Measurements from ENCODE around the gene FKBP4. TPM values are rescaled to one million over a fixed set of nuclear protein-coding genes. Genes with fewer than 3 reads are reported as not detected.

The FKBP4 gene
- total and polyA plus RNA-seq, 2 of the 13 experiments (the other 11 are each of a cell fraction or from before 2014, with no cell fraction given): 25.7 to 66.1 TPM

DNA sequence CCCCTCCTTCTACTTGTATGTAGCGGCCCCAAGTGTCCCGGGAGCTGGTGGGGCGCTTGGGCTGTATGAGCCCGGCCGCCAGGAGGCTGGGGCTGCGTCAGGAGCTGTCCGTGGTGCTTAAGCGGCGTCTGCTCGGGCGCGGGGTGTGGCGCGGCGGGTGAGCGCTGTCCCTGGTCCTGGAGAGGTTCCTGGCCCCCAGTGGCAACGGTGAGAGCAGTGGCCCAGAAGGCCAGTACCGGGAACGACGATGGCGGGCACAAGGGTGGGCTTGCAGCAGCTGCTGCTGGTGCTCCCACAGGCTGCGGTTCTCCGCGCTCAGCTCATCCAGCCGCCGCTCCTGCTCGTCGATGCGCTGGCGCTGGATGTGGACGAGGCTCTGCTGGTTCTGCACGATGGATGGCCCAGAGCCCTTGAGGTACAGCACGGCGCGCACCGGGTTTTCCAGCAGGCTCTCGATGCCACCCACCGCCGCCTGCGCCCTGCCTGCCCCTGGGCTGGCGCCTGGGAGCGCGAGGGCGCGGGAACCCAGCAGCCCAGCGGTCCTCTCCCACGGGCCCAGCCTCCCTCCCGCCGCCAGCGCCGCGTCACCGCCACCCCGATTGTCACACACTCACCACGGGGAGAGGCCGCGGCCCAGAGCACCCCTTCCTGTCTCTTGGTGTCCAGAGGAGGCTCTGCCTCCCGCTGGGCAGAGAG, 41.9 kb upstream of the FKBP4 start (continued):
- TF ChIP-seq, protein P1, sequence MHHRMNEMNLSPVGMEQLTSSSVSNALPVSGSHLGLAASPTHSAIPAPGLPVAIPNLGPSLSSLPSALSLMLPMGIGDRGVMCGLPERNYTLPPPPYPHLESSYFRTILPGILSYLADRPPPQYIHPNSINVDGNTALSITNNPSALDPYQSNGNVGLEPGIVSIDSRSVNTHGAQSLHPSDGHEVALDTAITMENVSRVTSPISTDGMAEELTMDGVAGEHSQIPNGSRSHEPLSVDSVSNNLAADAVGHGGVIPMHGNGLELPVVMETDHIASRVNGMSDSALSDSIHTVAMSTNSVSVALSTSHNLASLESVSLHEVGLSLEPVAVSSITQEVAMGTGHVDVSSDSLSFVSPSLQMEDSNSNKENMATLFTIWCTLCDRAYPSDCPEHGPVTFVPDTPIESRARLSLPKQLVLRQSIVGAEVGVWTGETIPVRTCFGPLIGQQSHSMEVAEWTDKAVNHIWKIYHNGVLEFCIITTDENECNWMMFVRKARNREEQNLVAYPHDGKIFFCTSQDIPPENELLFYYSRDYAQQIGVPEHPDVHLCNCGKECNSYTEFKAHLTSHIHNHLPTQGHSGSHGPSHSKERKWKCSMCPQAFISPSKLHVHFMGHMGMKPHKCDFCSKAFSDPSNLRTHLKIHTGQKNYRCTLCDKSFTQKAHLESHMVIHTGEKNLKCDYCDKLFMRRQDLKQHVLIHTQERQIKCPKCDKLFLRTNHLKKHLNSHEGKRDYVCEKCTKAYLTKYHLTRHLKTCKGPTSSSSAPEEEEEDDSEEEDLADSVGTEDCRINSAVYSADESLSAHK (CRISPR knock-in tag; IDR thresholded peaks at IDR 0.05; ENCODE audit: borderline replicate concordance): peak; percentile 98
- TF ChIP-seq ZNF354B (CRISPR knock-in tag; IDR thresholded peaks at IDR 0.05) (peak; percentile 100), GATAD2A (CRISPR knock-in tag; IDR thresholded peaks at IDR 0.05) (peak; percentile 88), HDAC6 (IDR thresholded peaks at IDR 0.05; ENCODE audit: low read depth, low read length) (no peak), ISX (CRISPR knock-in tag; conservative IDR thresholded peaks at IDR 0.05) (peak; percentile 100), HOXA7 (CRISPR knock-in tag; IDR thresholded peaks at IDR 0.05) (peak; percentile 99), SATB2 (CRISPR knock-in tag; IDR thresholded peaks at IDR 0.05) (peak; percentile 100), HNF4A (CRISPR knock-in tag; IDR thresholded peaks at IDR 0.05) (peak; percentile 39), ZNF7 (CRISPR knock-in tag; IDR thresholded peaks at IDR 0.05) (peak; percentile 93)
- TF ChIP-seq, protein P2, sequence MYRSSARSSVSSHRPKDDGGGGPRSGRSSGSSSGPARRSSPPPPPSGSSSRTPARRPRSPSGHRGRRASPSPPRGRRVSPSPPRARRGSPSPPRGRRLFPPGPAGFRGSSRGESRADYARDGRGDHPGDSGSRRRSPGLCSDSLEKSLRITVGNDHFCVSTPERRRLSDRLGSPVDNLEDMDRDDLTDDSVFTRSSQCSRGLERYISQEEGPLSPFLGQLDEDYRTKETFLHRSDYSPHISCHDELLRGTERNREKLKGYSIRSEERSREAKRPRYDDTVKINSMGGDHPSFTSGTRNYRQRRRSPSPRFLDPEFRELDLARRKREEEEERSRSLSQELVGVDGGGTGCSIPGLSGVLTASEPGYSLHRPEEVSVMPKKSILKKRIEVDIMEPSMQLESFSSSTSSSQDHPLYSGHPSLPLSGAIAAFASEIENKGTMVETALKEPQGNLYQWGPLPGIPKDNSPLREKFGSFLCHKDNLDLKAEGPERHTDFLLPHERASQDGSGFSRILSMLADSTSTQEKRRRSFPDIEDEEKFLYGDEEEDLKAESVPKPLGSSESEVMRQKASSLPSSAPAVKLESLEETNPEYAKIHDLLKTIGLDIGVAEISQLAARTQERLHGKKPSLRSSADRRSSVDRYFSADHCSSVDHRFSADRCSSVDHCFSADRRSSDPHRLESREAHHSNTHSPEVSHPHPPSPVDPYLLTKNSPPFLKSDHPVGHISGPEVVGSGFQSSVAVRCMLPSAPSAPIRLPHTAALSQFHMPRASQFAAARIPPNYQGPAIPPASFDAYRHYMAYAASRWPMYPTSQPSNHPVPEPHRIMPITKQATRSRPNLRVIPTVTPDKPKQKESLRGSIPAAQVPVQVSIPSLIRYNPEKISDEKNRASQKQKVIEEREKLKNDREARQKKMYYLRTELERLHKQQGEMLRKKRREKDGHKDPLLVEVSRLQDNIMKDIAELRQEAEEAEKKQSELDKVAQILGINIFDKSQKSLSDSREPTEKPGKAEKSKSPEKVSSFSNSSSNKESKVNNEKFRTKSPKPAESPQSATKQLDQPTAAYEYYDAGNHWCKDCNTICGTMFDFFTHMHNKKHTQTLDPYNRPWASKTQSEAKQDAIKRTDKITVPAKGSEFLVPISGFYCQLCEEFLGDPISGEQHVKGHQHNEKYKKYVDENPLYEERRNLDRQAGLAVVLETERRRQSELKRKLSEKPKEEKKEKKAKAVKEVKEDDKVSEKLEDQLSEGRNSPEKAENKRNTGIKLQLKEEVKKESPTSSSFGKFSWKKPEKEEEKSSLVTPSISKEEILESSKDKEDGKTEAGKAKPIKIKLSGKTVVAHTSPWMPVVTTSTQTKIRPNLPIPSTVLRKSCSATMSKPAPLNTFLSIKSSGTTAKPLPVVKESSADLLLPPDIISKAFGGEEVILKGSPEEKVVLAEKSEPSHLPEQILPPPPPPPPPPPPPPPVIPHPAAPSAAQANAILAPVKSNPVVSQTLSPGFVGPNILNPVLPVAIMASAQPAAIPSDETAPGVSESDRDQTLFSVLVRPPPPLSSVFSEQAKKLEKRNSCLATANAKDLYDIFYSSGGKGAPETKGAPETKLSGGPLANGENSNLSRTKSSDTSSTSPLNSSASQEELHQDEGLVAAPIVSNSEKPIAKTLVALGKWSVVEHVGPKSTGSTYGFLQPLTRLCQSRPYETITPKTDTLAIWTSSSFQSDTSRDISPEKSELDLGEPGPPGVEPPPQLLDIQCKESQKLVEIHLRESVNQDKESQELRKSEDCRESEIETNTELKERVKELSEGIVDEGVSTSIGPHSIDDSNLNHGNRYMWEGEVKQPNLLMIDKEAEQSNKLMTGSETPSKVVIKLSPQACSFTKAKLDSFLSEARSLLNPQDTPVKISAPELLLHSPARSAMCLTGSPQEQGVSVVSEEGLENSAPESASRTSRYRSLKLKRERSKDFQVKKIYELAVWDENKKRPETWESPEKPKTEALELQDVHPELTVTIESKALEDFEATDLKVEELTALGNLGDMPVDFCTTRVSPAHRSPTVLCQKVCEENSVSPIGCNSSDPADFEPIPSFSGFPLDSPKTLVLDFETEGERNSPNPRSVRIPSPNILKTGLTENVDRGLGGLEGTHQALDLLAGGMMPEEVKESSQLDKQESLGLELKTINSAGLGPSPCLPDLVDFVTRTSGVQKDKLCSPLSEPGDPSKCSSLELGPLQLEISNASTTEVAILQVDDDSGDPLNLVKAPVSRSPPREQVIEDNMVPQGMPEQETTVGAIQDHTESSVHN (CRISPR knock-in tag; IDR thresholded peaks at IDR 0.05): peak; percentile 100
- TF ChIP-seq, protein P3, sequence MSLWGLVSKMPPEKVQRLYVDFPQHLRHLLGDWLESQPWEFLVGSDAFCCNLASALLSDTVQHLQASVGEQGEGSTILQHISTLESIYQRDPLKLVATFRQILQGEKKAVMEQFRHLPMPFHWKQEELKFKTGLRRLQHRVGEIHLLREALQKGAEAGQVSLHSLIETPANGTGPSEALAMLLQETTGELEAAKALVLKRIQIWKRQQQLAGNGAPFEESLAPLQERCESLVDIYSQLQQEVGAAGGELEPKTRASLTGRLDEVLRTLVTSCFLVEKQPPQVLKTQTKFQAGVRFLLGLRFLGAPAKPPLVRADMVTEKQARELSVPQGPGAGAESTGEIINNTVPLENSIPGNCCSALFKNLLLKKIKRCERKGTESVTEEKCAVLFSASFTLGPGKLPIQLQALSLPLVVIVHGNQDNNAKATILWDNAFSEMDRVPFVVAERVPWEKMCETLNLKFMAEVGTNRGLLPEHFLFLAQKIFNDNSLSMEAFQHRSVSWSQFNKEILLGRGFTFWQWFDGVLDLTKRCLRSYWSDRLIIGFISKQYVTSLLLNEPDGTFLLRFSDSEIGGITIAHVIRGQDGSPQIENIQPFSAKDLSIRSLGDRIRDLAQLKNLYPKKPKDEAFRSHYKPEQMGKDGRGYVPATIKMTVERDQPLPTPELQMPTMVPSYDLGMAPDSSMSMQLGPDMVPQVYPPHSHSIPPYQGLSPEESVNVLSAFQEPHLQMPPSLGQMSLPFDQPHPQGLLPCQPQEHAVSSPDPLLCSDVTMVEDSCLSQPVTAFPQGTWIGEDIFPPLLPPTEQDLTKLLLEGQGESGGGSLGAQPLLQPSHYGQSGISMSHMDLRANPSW (CRISPR knock-in tag; IDR thresholded peaks at IDR 0.05; ENCODE audit: borderline replicate concordance): peak; percentile 92
- TF ChIP-seq, protein P4, sequence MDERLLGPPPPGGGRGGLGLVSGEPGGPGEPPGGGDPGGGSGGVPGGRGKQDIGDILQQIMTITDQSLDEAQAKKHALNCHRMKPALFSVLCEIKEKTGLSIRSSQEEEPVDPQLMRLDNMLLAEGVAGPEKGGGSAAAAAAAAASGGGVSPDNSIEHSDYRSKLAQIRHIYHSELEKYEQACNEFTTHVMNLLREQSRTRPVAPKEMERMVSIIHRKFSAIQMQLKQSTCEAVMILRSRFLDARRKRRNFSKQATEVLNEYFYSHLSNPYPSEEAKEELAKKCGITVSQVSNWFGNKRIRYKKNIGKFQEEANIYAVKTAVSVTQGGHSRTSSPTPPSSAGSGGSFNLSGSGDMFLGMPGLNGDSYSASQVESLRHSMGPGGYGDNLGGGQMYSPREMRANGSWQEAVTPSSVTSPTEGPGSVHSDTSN (CRISPR knock-in tag; IDR thresholded peaks at IDR 0.05): 0 out of 2 replicates have a peak, but pooled peaks have one; percentile 24
- TF ChIP-seq, protein P5, sequence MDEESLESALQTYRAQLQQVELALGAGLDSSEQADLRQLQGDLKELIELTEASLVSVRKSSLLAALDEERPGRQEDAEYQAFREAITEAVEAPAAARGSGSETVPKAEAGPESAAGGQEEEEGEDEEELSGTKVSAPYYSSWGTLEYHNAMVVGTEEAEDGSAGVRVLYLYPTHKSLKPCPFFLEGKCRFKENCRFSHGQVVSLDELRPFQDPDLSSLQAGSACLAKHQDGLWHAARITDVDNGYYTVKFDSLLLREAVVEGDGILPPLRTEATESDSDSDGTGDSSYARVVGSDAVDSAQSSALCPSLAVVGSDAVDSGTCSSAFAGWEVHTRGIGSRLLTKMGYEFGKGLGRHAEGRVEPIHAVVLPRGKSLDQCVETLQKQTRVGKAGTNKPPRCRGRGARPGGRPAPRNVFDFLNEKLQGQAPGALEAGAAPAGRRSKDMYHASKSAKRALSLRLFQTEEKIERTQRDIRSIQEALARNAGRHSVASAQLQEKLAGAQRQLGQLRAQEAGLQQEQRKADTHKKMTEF (CRISPR knock-in tag; IDR thresholded peaks at IDR 0.05): peak; percentile 99

All from HepG2 (cell line).